Stimulated activated naive CD8-positive, alpha-beta T cell treated with anti-CD3 and anti-CD28 coated beads, Interleukin-15, amount 100 ng/mL, for 72 hours (primary cell): ENCODE results near the gene ODR4.
"Not testable (repeated sequence)": the region's sequence is repeated elsewhere in the genome, so short reads cannot be mapped to it uniquely, and the experiment has no call there.

Experiments used
- ATAC-seq: fragments of 150-1000 bp; cut with Tn5 transposase; 2 replicates; pipeline ENCODE4 v1.10.0; 2021; ENCODE audit warnings: mild to moderate bottlenecking, moderate library complexity
- DNase-seq, 2 donors: peaks; one replicate each; pipeline ENCODE4 v3.0.0; 2021 to 2022
- H3K27ac Mint-ChIP-seq, 2 donors: one replicate each; pipeline ENCODE4 v1.8.0; 2022; ENCODE audit warnings: mild to moderate bottlenecking in 2 of 2, mixed read lengths in 2 of 2, moderate library complexity in 2 of 2
- H3K27me3 Mint-ChIP-seq: one replicate; pipeline ENCODE4 v1.8.0; 2022; ENCODE audit warnings: mixed read lengths
- H3K4me1 Mint-ChIP-seq: one replicate; pipeline ENCODE4 v1.8.0; 2022; ENCODE audit warnings: mild to moderate bottlenecking, mixed read lengths
- H3K4me3 Mint-ChIP-seq, 2 donors: one replicate each; pipeline ENCODE4 v1.8.0; 2022; ENCODE audit warnings: mild to moderate bottlenecking in 2 of 2, mixed read lengths in 2 of 2, moderate library complexity in 1 of 2
- H3K9me3 Mint-ChIP-seq, 2 donors: one replicate each; pipeline ENCODE4 v1.8.0; 2022; ENCODE audit warnings: mixed read lengths in 2 of 2

Gene ODR4

GRCh38 chr1:186456729-186457255, 81.2 kb downstream of the ODR4 start:
- Mint-ChIP-seq H3K4me3 (no peak overlapping the region), H3K27ac (no peak overlapping the region), H3K27me3 (no peaks in the 10 kb centered on the region), H3K4me1 (no peaks in the 10 kb centered on the region), H3K9me3 (no peaks in the 10 kb centered on the region)
- ATAC-seq = no peak
- DNase-seq = no peak

GRCh38 chr1:186459161-186459560, 83.5 kb downstream of the ODR4 start:
- not testable (repeated sequence) for H3K4me1 Mint-ChIP-seq, H3K9me3 Mint-ChIP-seq, H3K27ac Mint-ChIP-seq, H3K4me3 Mint-ChIP-seq, ATAC-seq, DNase-seq, H3K27me3 Mint-ChIP-seq

GRCh38 chr1:186461014-186461413, 85.4 kb downstream of the ODR4 start, which contains the start of gene PDC:
PDC (minus strand) TSS chr1:186461114; CDS start chr1:186449459, 11,655 bp downstream.
- DNase-seq (no peak), ATAC-seq (no peak)
- Mint-ChIP-seq H3K27ac (no peak within 1 kb of the TSS), H3K4me3 (no peak within 1 kb of the TSS), H3K27me3 (peaks cover 3% of the 10 kb centered on the region), H3K9me3 (no peaks in the 10 kb centered on the region), H3K4me1 (no peaks in the 10 kb centered on the region)

GRCh38 chr1:186463511-186463910, 87.9 kb downstream of the ODR4 start:
- H3K27me3 Mint-ChIP-seq = peaks cover 13% of the 10 kb centered on the region
- DNase-seq (no peak), ATAC-seq (no peak)
- H3K9me3 Mint-ChIP-seq = no peaks in the 10 kb centered on the region
- no peak overlapping the region for H3K4me3 Mint-ChIP-seq
- no peaks in the 10 kb centered on the region for H3K4me1 Mint-ChIP-seq
- H3K27ac Mint-ChIP-seq = no peak overlapping the region

GRCh38 chr1:186463926-186464325, 88.3 kb downstream of the ODR4 start:
- Mint-ChIP-seq H3K4me1 (no peaks in the 10 kb centered on the region), H3K27ac (no peak overlapping the region)
- ATAC-seq = no peak

GRCh38 chr1:186465491-186465890, 89.9 kb downstream of the ODR4 start:
- ATAC-seq, H3K4me3 Mint-ChIP-seq, DNase-seq, H3K9me3 Mint-ChIP-seq, H3K4me1 Mint-ChIP-seq, H3K27ac Mint-ChIP-seq: not testable (repeated sequence)
- peaks cover 13% of the 10 kb centered on the region for H3K27me3 Mint-ChIP-seq

More at GRCh38 chr1:186463926-186464325, 88.3 kb downstream of the ODR4 start:
- DNase-seq = no peak
- Mint-ChIP-seq H3K9me3 (no peaks in the 10 kb centered on the region), H3K27me3 (peaks cover 13% of the 10 kb centered on the region), H3K4me3 (no peak overlapping the region)

- ATAC-seq (no peak), DNase-seq (no peak)
- H3K4me1 Mint-ChIP-seq = no peaks in the 10 kb centered on the region
- H3K27ac Mint-ChIP-seq = no peak overlapping the region
- no peaks in the 10 kb centered on the region for H3K9me3 Mint-ChIP-seq
- H3K27me3 Mint-ChIP-seq = peaks cover 13% of the 10 kb centered on the region
- H3K4me3 Mint-ChIP-seq = no peak overlapping the region
Measured at GRCh38 chr1:186465946-186466345, 90.3 kb downstream of the ODR4 start.
